SJSA1 (cell line): ENCODE measurements around the gene BRD4. TPM values are rescaled to one million over a fixed set of nuclear protein-coding genes. Genes with fewer than 3 reads are reported as not detected.
A peak's percentile ranks its signal among the peaks of the same experiment; 100 is the strongest.

ENCODE experiments used
- DNase-seq, 2 experiments: peaks; one replicate each; pipeline ENCODE4 v3.0.0-alpha.2; 2015 to 2020; ENCODE audit warnings: low spot score in 2 of 2, low read depth in 1 of 2
- H3K27ac ChIP-seq: fragments of 250-450 bp; sonication (Bioruptor Pico); 2 replicates; pipeline ENCODE4 v1.5.1; 2020; ENCODE audit warnings: mild to moderate bottlenecking, moderate library complexity
- H3K27me3 ChIP-seq: fragments of 250-450 bp; sonication (Bioruptor Pico); replicated peaks from 2 replicates; pipeline ENCODE4 v1.5.1; 2020; ENCODE audit warnings: mild to moderate bottlenecking, moderate library complexity
- H3K36me3 ChIP-seq: fragments of 250-450 bp; sonication (Bioruptor Pico); 2 replicates; pipeline ENCODE4 v1.5.1; 2020; ENCODE audit warnings: mild to moderate bottlenecking
- H3K4me1 ChIP-seq: fragments of 250-450 bp; sonication (Bioruptor Pico); replicated peaks from 2 replicates; pipeline ENCODE4 v1.6.1; 2021; ENCODE audit warnings: mild to moderate bottlenecking
- H3K4me3 ChIP-seq: fragments of 250-450 bp; sonication (Bioruptor Pico); 2 replicates; pipeline ENCODE4 v1.5.1; 2020; ENCODE audit warnings: mild to moderate bottlenecking
- H3K9me3 ChIP-seq: fragments of 250-450 bp; sonication (Bioruptor Pico); replicated peaks from 2 replicates; pipeline ENCODE4 v1.5.1; 2020; ENCODE audit warnings: mild to moderate bottlenecking
- total RNA-seq: library from RNA; depleted of rRNA; stranded (reverse); fragments of >200 nt; shearing (Covaris generic); gene quantifications from 2 replicates; pipeline ENCODE4 v1.2.3, GENCODE V29; 2014

BRD4 gene
- total RNA-seq, 1 experiment from 2014 or later: 15.8 TPM

DNA sequence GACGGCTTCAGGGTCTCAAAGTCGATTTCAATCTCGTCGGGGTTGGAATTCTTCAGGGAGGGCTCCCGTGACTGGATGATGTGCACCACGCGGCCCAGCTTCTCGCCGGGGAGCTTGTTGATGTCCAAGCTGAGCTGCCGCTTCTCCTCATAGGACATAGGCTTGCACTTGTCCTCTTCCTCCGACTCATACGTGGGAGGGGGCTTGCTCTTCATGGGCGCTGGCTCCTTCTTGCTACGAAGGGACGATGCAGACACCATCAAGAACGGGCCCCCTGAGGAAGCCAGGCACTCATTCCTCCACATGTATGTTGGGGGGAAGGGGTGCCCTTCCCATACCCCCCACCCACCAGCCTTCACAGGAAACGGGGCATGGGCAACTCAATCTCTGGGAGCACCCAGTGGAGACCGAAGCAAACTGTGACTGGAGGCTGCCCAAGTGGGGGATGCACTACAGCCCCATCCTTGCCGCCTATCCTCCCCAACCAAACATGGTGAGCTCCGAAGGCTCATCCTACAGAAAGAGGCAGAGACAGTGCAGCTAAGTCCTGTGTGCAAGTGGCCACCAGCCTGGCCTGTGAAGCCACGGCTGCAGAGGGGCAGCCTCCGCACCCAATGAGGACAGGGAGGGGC lies 76.9 kb downstream of the BRD4 start:
- Histone ChIP-seq H3K36me3 (peaks cover 91% of the 10 kb centered on the region), H3K9me3 (no peaks in the 10 kb centered on the region; the same call in 1 of the 2 replicates), H3K27ac (no peak overlapping the region), H3K4me3 (no peak overlapping the region), H3K27me3 (no peaks in the 10 kb centered on the region), H3K4me1 (peaks cover 32% of the 10 kb centered on the region)
- DNase-seq: no peak

DNA sequence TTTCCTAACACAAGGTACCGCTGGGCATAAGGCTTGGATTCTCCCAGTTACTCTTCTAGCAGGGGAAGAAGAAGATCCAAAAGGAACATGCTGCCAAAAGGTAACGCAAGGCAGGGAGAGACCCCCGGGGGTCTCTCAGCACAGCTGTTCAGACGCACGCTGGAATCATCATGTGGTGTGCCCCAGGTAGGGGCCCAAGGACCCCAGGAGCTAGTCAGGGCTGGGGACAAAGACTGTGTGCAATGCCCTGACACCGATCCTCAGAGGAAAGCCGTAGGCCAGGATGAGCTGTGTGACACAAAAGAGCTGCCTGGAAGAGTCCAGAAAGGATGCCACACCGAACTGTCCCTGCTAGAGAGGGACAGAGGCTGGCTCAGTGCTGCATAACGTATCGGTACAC lies 77.8 kb downstream of the BRD4 start:
- H3K27me3 ChIP-seq: no peaks in the 10 kb centered on the region
- no peaks in the 10 kb centered on the region for H3K9me3 ChIP-seq
- H3K4me3 ChIP-seq: no peak overlapping the region
- no peak for DNase-seq
- H3K36me3 ChIP-seq: peaks cover 82% of the 10 kb centered on the region
- H3K4me1 ChIP-seq: peaks cover 41% of the 10 kb centered on the region
- no peak overlapping the region for H3K27ac ChIP-seq

DNA sequence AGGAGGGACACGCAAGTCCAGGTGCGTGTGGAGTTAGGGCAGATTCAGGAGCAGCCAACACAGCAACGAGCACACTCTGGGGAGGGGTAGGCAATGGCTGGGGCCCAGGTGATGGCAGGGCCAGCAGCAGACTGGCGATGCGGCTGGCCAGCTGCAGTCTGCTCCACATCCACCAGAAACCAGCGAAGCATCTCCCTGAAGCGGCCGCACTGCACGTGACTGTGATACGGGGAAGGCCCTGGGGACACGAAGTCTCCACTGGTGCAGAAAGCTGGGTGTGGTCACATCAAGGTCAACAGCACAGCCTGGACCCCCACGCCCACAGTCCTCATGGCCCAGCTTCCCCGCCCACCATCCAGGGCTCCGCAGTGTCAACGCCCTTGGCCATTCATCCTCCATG lies 78.8 kb downstream of the BRD4 start:
- Histone ChIP-seq H3K9me3 (no peaks in the 10 kb centered on the region), H3K27me3 (no peaks in the 10 kb centered on the region), H3K4me3 (no peak overlapping the region), H3K27ac (no peak overlapping the region), H3K36me3 (peaks cover 79% of the 10 kb centered on the region), H3K4me1 (peaks cover 51% of the 10 kb centered on the region)
- no peak for DNase-seq

DNA sequence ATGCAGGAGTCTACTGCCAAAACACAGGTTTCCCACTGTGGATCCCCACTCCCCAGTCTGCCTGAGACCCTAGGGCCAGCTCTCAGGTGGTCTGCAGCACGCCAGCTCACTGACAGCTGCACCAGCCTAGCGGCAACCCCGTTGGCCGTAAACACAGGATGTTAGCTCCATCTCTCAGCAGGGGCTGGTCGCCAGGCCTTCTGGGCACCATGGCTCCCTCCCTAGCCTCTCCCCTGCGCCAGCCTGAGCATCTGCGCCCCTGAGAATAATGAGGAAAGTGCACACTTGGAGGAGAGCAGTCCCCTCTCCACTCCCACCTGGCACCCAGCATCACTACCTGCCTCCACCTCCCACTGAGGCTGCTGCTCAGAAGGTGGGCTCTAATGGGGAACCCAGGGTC lies 79.3 kb downstream of the BRD4 start:
- Histone ChIP-seq H3K4me1 (peaks cover 56% of the 10 kb centered on the region), H3K9me3 (no peaks in the 10 kb centered on the region), H3K4me3 (no peak overlapping the region), H3K27ac (no peak overlapping the region), H3K36me3 (peaks cover 79% of the 10 kb centered on the region), H3K27me3 (no peaks in the 10 kb centered on the region)
- no peak for DNase-seq

DNA sequence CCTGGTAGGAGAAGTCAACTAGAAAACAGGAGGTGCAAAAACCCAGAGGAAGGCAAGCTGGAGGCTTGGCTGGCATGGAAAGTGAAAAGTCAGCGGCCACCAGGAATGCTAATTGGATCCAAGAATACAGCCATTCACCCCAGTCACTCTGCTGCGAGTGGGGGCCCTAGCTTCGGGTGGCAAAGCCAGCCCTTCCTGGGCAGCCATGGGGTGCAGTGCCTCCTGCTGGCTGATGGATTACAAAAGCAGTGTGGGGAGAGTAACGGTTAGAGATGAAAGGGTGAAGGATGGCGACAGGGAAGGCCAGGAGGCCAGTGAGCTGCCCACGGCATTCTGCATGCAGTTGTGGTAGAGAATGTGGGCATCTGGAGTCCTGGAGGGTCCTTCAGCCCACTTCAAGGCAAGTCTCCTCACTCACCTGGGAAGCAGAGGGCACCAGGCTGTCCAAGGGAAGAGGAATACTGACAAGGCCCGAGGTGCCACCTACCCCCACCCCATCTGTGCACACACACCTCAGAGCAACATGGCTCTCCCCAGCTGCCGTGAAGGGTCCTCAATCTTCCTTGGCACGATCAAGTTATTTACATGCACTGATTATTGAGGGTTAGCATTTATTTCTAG lies 79.8 kb downstream of the BRD4 start:
- H3K9me3 ChIP-seq: no peaks in the 10 kb centered on the region
- H3K27ac ChIP-seq: peak overlapping the region; percentile 99
- H3K36me3 ChIP-seq: peaks cover 79% of the 10 kb centered on the region
- H3K4me3 ChIP-seq: no peak overlapping the region
- DNase-seq: peak; percentile 56 to 64
- no peaks in the 10 kb centered on the region for H3K27me3 ChIP-seq
- peaks cover 61% of the 10 kb centered on the region for H3K4me1 ChIP-seq

DNA sequence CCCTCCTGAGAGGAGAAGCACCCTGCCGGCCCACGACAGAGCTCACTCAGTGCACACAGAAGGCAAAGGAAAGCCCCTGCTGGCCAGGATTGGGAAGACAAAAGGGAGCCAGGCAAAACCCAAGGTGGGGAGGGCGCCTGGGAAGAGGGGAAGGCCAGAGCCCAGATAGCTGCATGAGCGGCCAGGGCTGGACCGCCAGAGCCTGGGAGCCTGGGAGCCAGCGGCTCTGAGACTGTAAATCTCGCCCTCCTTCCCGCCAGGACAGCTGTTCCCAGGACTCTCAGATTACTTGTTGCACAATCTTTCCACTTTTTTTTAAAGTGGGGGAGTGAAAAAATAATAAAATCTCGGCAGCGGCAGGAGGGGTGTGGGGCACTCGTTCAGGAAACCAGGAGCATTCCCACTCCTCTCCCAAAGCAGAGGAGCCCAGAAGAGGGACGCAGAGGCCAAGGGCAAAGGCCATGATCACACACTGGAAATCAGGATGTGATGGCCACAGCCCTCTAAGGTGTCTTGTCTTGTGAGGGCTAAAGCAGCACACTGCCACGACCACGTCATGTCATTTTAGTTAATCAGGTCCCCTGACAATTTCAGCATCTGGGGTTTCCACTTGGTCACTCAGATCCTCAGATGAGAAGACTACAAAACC lies 80.5 kb downstream of the BRD4 start:
- Histone ChIP-seq H3K4me3 (0 out of 2 replicates have a peak overlapping the region, but pooled peaks have one; percentile 5), H3K27me3 (no peaks in the 10 kb centered on the region), H3K4me1 (peaks cover 68% of the 10 kb centered on the region), H3K27ac (peak overlapping the region; percentile 99), H3K36me3 (peaks cover 79% of the 10 kb centered on the region), H3K9me3 (no peaks in the 10 kb centered on the region)
- peak; percentile 92 to 93 for DNase-seq

DNA sequence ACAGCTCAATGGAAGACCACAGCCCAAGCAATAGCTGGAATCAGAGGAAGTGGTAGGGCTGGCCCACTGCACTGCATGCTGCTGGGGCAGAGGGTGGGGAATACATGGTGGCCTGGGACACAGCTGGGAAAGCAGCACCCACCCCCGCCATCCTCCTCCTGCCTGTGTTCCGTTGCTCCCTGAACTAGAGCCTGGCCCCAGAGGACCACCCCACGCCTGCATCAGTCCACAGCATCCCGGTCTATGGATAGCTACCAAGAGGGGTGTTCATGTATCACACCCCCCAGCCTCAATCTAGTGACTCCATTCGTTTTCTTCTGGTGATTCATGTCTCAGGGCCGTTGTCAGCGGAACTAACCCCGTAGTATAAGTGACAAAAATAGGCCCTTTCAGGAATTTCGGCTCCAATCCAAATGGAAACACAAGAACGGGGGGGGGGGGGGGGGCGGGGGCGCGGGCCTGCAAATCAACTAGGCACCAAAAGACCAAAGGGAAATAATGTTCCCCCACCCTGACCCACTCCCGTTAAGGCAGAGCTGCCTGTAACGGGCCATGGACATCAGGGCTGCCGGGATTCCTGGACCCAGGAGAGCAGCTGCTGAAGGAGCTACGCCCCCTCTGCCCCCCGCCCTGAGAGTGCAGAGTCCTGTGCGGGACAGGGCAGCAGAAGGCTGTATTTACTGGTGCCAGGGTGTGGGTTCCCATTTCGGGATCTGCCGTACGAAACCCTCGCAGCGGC lies 81.2 kb downstream of the BRD4 start:
- H3K36me3 ChIP-seq: peaks cover 79% of the 10 kb centered on the region
- H3K9me3 ChIP-seq: no peaks in the 10 kb centered on the region
- peaks cover 71% of the 10 kb centered on the region for H3K4me1 ChIP-seq
- H3K4me3 ChIP-seq: 0 out of 2 replicates have a peak overlapping the region, but pooled peaks have one; percentile 5
- peak overlapping the region; percentile 99 for H3K27ac ChIP-seq
- peak; percentile 83 to 85 for DNase-seq
- no peaks in the 10 kb centered on the region for H3K27me3 ChIP-seq

DNA sequence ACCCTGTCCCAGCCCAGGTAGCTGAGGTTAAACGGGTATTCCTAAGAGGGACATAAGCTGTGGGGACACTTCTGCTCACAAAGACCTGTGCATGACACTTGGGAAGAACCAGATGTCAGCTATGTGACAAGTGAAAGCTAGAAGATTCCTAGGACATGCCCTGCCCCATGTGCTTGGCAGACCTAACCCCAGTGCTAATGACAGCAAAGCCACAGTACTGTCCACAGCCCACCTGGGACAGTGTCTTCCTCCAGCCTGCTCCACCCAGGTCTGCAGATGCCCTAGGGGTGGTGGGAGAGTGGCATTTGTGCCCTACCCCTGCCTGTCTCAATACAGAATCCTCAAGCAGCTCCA lies 81.7 kb downstream of the BRD4 start:
- Histone ChIP-seq H3K4me1 (peaks cover 71% of the 10 kb centered on the region), H3K36me3 (peaks cover 79% of the 10 kb centered on the region), H3K27ac (peak overlapping the region; percentile 99), H3K27me3 (no peaks in the 10 kb centered on the region), H3K9me3 (no peaks in the 10 kb centered on the region), H3K4me3 (no peak overlapping the region)
- no peak for DNase-seq

DNA sequence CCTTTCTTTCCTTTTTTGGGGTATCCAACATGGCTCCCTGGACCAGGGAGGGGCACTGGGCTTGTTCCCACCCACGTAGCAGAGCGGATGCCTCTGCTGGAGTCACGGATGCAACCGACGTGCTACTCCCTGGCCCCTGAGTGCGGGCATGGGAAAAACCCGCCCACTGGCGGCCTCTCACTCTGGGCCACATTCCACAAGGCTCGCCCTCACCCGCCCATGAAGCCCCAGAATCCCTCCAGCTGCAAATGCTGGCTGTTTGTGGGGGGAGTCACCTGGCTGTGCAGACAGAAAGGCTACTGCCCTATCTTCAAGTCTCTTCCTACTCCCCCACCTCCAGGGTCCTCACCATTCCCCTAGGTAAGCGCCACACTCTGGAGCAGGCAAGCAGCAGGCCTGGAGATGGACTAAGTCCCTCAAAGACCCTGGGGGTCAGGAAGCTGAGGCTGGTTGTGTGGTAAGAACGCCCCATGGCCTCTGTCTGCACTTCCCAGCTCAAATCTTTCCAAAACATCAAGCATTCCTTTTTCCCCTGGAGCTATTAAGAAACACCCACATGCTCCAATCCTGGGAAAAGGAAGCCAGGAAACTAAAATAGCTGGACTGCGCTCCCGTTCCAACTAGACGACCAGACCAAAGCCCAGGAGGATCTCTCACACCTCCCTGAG lies 82.2 kb downstream of the BRD4 start:
- Histone ChIP-seq H3K36me3 (peaks cover 79% of the 10 kb centered on the region), H3K9me3 (no peaks in the 10 kb centered on the region), H3K4me3 (no peak overlapping the region), H3K27ac (peak overlapping the region; percentile 99), H3K4me1 (peaks cover 71% of the 10 kb centered on the region), H3K27me3 (no peaks in the 10 kb centered on the region)
- peak; percentile 97 to 98 for DNase-seq

DNA sequence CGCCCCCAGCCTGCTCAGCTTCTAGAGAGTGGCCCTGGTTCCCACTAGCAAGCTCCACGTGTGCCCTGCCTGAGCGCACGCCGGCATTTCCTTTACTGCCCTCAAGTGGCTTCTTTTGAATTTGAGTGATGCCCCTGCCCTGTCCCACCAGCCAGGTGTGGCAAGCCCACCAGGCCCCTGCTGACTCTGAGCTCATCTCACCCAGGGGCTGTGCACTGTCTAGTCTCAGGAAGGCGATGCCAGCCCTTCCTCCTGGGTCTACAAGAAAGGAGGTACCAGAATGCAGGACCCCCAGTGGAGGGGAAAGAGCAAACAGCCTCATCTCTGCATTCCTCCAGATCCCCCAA lies 82.8 kb downstream of the BRD4 start:
- Histone ChIP-seq H3K4me1 (peaks cover 71% of the 10 kb centered on the region), H3K27ac (peak overlapping the region; percentile 99), H3K9me3 (no peaks in the 10 kb centered on the region), H3K4me3 (no peak overlapping the region), H3K27me3 (no peaks in the 10 kb centered on the region), H3K36me3 (peaks cover 79% of the 10 kb centered on the region)
- no peak for DNase-seq

DNA sequence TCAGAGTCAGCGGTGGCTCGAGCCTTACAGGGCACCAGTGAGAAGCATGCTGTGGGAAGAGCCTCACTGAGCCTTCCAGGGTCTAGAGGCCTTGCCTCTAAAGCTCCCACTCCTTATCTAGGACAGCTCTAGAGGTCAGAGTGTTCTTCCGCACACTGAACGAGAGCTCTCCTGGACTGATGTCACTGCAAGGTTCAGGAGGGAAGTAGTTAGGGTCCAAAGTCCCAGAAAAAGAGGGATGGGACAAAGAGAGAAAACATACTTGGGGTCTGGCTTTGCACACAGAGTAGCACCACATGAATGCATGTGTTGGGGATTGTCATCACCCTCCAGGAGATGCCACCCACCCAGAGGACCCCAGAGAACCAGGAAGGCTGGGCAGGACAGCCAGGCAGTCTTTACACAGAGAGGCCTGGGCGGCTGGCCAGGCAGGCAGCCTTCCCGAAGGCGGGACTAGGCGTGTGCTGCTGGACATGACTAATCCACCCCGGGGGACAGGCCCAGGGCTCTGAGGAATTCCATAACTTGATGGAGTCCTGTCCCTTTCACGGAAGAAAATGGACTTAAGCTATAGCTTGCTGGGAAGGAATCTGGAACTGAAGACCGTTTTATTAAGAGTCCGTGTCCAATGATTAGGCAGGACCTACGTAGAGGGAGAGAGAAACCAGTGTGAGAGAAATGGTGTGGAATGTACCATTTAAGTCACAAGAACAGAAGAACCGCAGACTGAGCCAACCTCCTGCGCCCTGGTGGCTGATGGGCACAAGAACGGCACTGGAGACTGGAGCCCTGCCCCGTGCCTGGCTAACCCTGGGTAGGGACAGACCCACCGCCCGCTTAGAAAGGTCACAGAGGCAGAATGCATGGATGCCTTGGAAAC lies 83.5 kb downstream of the BRD4 start:
- Histone ChIP-seq H3K4me1 (peaks cover 71% of the 10 kb centered on the region), H3K36me3 (peaks cover 75% of the 10 kb centered on the region), H3K4me3 (no peak overlapping the region), H3K27ac (peak overlapping the region; percentile 99), H3K27me3 (no peaks in the 10 kb centered on the region), H3K9me3 (no peaks in the 10 kb centered on the region)
- DNase-seq: peak; percentile 95

DNA sequence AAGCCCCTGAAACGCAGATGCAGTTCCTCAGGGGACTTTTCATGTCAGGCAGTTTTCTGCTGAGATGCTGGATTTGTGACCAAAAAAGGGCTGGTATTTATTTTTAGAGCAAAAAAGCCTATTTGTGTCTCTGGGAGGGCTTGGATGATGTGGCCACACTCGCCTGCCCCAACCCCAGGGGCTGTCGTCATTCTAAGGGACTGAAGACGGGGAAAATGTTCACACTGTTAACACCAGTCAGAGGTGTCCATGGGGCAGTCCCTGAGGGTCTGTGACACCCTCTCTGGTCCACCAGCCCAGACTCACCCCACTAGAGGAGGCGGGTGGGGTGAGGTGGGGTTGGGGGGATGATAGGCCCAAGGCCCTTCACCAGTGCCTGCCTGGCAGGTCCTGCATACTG lies 84.2 kb downstream of the BRD4 start:
- Histone ChIP-seq H3K36me3 (peaks cover 75% of the 10 kb centered on the region), H3K9me3 (no peaks in the 10 kb centered on the region), H3K27ac (peak overlapping the region; percentile 99), H3K4me3 (no peak overlapping the region), H3K4me1 (peaks cover 65% of the 10 kb centered on the region), H3K27me3 (no peaks in the 10 kb centered on the region)
- peak; percentile 71 to 74 for DNase-seq
